Measurements from ENCODE around the gene STAT5B. TPM values are rescaled to one million over a fixed set of nuclear protein-coding genes. Genes with fewer than 3 reads are reported as not detected.

STAT5B gene
- total and polyA plus RNA-seq, 9 of the 15 experiments (the other 6 are each of a cell fraction or from before 2014, with no cell fraction given), result 20.8 to 176 (median 92.4) TPM

DNA sequence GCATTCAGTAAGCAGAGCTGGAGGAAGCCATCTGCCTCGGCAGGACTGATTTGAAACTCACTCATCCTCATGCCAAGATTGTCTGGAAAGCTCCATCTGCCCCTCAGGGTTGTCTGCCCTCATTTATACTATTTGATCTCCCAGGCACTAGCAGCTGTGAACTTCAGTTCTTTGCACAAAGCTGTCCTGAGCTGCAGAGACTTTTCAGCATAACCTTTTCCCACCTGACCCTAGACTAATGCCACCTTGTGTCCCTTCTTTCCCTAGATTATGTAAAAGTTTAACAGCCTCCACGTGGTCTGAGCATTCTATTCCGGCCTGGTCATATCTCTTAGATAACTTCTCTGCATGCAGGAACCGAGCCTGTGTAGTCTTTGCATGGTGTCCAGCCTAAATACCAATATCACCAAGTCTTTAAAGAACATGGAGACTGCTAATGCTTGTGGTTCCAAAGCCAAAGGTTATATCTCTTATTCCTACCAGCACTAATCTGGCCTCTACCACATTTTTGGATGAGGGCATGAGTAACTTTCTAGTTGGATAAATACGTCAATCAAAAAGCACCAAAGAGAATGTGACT lies 41.2 kb upstream of the STAT5B start (continued):
- TF ChIP-seq PBX2 (CRISPR knock-in tag; IDR thresholded peaks at IDR 0.05; ENCODE audit: low read depth), result no peak
- TF ChIP-seq PBX2 (tag; conservative IDR thresholded peaks at IDR 0.05; ENCODE audit: low read depth), result no peak; the same call in 1 of the 2 replicates
- TF ChIP-seq NCOA1 (IDR thresholded peaks at IDR 0.05; ENCODE audit: low read depth), result no peak
- TF ChIP-seq, protein P1, sequence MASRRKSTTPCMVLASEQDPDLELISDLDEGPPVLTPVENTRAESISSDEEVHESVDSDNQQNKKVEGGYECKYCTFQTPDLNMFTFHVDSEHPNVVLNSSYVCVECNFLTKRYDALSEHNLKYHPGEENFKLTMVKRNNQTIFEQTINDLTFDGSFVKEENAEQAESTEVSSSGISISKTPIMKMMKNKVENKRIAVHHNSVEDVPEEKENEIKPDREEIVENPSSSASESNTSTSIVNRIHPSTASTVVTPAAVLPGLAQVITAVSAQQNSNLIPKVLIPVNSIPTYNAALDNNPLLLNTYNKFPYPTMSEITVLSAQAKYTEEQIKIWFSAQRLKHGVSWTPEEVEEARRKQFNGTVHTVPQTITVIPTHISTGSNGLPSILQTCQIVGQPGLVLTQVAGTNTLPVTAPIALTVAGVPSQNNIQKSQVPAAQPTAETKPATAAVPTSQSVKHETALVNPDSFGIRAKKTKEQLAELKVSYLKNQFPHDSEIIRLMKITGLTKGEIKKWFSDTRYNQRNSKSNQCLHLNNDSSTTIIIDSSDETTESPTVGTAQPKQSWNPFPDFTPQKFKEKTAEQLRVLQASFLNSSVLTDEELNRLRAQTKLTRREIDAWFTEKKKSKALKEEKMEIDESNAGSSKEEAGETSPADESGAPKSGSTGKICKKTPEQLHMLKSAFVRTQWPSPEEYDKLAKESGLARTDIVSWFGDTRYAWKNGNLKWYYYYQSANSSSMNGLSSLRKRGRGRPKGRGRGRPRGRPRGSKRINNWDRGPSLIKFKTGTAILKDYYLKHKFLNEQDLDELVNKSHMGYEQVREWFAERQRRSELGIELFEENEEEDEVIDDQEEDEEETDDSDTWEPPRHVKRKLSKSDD (conservative IDR thresholded peaks at IDR 0.05; ENCODE audit: low read length), result no peak
- 0 out of 4 replicates have a peak, but pooled peaks of 1 of the 2 experiments have one; percentile 24 for TF ChIP-seq TEAD1 (CRISPR knock-in tag; IDR thresholded peaks at IDR 0.05)
- 0 out of 2 replicates have a peak, but pooled peaks have one; percentile 59 for TF ChIP-seq SMAD3 (CRISPR knock-in tag; conservative IDR thresholded peaks at IDR 0.05)
- no peak for TF ChIP-seq CREBBP (IDR thresholded peaks at IDR 0.05; ENCODE audit: low read depth, low read length)
- no peak for TF ChIP-seq ZNF316 (IDR thresholded peaks at IDR 0.05)

Data from K562 (cell line).